ENCODE data around the gene FGG.

FGG gene

GRCh38 chr4:154589296-154590197 is 22.9 kb downstream of the FGG start:
- H3K9ac ChIP-seq (ENCODE audit: low read length): no peak overlapping the region
- no peak overlapping the region for H2AFZ ChIP-seq (ENCODE audit: low read depth, low read length, severe bottlenecking)
- no peaks in the 10 kb centered on the region for H3K9me2 ChIP-seq (replicated peaks; ENCODE audit: insufficient read depth, low read length)

GRCh38 chr4:154588198-154588597 is 24.3 kb downstream of the FGG start:
- H3K36me3 ChIP-seq (ENCODE audit: low read length): no peaks in the 10 kb centered on the region
- H3F3A ChIP-seq (ENCODE audit: insufficient read depth): no peaks in the 10 kb centered on the region
- no peaks in the 10 kb centered on the region for H3K9me3 ChIP-seq (ENCODE audit: insufficient read depth, low read length)
- H2AFZ ChIP-seq (ENCODE audit: low read depth, low read length, severe bottlenecking): no peak overlapping the region
- no peak for TF ChIP-seq CTCF (IDR thresholded peaks at IDR 0.05; ENCODE audit: insufficient read depth, low read length, poor library complexity, severe bottlenecking)
- no peak for TF ChIP-seq EZH2phosphoT487 (conservative IDR thresholded peaks at IDR 0.05; ENCODE audit: low read length)
- no peaks in the 10 kb centered on the region for H4K20me1 ChIP-seq (ENCODE audit: low read depth, low read length)
- no peaks in the 10 kb centered on the region for H3K27me3 ChIP-seq (ENCODE audit: low read length)
- no peaks in the 10 kb centered on the region for H3K9me2 ChIP-seq (replicated peaks; ENCODE audit: insufficient read depth, low read length)
- no peak overlapping the region for H3K4me2 ChIP-seq (ENCODE audit: low read depth, low read length, poor library complexity, severe bottlenecking)
- no peak overlapping the region for H3K9ac ChIP-seq (ENCODE audit: low read length)
- H3K4me3 ChIP-seq (ENCODE audit: insufficient read depth, low read length, poor library complexity, severe bottlenecking): no peak overlapping the region
- no peak overlapping the region for H3K27ac ChIP-seq (ENCODE audit: low read depth, low read length)
- H3K79me2 ChIP-seq (ENCODE audit: insufficient read depth, low read length): no peaks in the 10 kb centered on the region

More at GRCh38 chr4:154589296-154590197, 22.9 kb downstream of the FGG start:
- TF ChIP-seq EZH2phosphoT487 (conservative IDR thresholded peaks at IDR 0.05; ENCODE audit: low read length): no peak
- TF ChIP-seq CTCF (IDR thresholded peaks at IDR 0.05; ENCODE audit: insufficient read depth, low read length, poor library complexity, severe bottlenecking): no peak
- H3K27ac ChIP-seq (ENCODE audit: low read depth, low read length): no peak overlapping the region
- H3K9me3 ChIP-seq (ENCODE audit: insufficient read depth, low read length): no peaks in the 10 kb centered on the region
- no peak overlapping the region for H3K4me3 ChIP-seq (ENCODE audit: insufficient read depth, low read length, poor library complexity, severe bottlenecking)
- H4K20me1 ChIP-seq (ENCODE audit: low read depth, low read length): no peaks in the 10 kb centered on the region
- no peaks in the 10 kb centered on the region for H3K27me3 ChIP-seq (ENCODE audit: low read length)
- no peaks in the 10 kb centered on the region for H3F3A ChIP-seq (ENCODE audit: insufficient read depth)
- H3K4me2 ChIP-seq (ENCODE audit: low read depth, low read length, poor library complexity, severe bottlenecking): no peak overlapping the region
- no peaks in the 10 kb centered on the region for H3K36me3 ChIP-seq (ENCODE audit: low read length)
- H3K79me2 ChIP-seq (ENCODE audit: insufficient read depth, low read length): no peaks in the 10 kb centered on the region

- Histone ChIP-seq H3F3A (ENCODE audit: insufficient read depth) (no peaks in the 10 kb centered on the region), H3K79me2 (ENCODE audit: insufficient read depth, low read length) (no peaks in the 10 kb centered on the region), H3K4me2 (ENCODE audit: low read depth, low read length, poor library complexity, severe bottlenecking) (no peak overlapping the region), H2AFZ (ENCODE audit: low read depth, low read length, severe bottlenecking) (no peak overlapping the region), H4K20me1 (ENCODE audit: low read depth, low read length) (no peaks in the 10 kb centered on the region), H3K27me3 (ENCODE audit: low read length) (no peaks in the 10 kb centered on the region), H3K27ac (ENCODE audit: low read depth, low read length) (no peak overlapping the region), H3K9ac (ENCODE audit: low read length) (no peak overlapping the region), H3K36me3 (ENCODE audit: low read length) (no peaks in the 10 kb centered on the region), H3K9me2 (replicated peaks; ENCODE audit: insufficient read depth, low read length) (no peaks in the 10 kb centered on the region), H3K9me3 (ENCODE audit: insufficient read depth, low read length) (no peaks in the 10 kb centered on the region), H3K4me3 (ENCODE audit: insufficient read depth, low read length, poor library complexity, severe bottlenecking) (no peak overlapping the region)
- TF ChIP-seq EZH2phosphoT487 (conservative IDR thresholded peaks at IDR 0.05; ENCODE audit: low read length) (no peak), CTCF (IDR thresholded peaks at IDR 0.05; ENCODE audit: insufficient read depth, low read length, poor library complexity, severe bottlenecking) (no peak)
Measured at GRCh38 chr4:154586296-154587033, 26.0 kb downstream of the FGG start.

Measured in SU-DHL-6 (cell line).